NCI-H446 (cell line): Measurements from ENCODE around the gene MAP2K4.
"Not testable (repeated sequence)": the region's sequence is repeated elsewhere in the genome, so short reads cannot be mapped to it uniquely, and the experiment has no call there.

Source experiments
- DNase-seq, 2 experiments: peaks; one replicate each; lab custom pipeline; 2025; lab: John Stamatoyannopoulos, UW

Gene MAP2K4

GRCh38 chr17:12162187-12162586 lies 141.5 kb downstream of the MAP2K4 start:
- not testable (repeated sequence) for DNase-seq

DNA sequence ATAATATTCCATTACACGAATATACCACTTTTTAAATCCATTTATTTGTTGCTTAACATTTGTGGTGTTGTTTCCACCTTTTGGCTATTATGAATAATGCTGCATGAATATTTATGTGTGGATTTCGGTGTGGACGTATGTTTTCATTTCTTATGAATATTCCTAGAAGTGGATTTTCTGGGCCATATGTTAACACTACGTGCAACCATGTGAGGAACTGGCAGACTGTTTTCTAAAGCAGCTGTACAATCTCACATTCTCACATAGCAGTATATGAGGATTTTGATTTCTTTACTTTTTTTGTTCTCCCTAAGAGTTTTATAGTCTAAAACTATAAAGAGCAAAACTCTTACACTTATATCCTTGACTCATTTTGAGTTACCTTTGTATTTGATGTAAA lies 143.4 kb downstream of the MAP2K4 start:
- DNase-seq, result no peak

DNA sequence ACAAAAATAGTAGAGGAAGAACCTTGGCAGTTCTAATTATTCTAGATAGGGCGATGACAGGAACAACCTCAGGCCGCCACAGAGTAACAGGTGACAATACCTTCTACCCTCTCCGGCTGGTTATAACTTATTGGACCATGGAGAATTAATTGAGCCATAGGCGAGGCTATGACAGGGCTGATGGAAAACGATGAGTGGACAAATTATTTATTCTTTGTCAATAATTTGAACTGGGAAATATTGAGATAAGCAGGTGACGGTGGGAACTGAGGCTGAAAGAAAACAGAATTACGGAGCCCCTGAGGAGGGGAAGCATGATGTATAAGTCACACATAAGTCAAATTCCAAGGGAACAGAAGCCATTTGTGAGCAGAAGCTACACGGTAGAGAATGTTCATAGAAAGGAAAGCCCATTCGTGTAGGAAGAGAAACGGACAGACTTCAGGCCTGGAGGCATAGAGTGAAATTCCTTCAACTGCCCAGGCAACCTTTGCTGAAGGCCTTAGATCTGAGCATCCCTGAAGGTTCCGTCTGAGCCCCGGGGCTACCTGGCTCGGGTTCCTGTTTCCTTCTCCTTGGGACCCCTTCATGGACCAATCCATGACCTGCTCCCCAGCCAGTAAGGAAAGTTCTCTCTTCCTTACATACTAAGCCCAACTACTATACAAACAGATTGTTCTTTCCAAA lies 158.1 kb downstream of the MAP2K4 start:
- DNase-seq, result no peak

- DNase-seq, result peak; percentile 1 to 50
These were observed 160.1 kb downstream of the MAP2K4 start for GRCh38 chr17:12180644-12181261.

DNA sequence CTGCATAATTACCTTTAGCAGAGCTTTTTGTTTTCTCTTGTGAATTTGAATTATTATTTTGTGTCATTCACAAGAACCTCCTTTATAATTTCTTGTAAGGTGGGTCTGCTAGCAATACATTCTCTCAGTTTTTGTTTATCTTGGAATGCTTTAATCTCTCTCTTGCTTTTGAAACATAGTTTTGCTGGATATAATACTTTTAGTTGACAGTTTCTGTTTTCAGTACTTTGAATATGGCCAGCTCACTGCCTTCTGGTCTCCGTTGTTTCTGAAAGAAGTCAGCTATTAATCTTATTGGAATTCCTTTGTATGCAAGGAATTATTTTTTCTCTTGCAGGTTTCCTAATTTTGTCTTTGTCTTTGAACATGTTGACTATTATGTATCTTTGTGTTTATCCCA lies 167.0 kb downstream of the MAP2K4 start:
- DNase-seq, result no peak

DNA sequence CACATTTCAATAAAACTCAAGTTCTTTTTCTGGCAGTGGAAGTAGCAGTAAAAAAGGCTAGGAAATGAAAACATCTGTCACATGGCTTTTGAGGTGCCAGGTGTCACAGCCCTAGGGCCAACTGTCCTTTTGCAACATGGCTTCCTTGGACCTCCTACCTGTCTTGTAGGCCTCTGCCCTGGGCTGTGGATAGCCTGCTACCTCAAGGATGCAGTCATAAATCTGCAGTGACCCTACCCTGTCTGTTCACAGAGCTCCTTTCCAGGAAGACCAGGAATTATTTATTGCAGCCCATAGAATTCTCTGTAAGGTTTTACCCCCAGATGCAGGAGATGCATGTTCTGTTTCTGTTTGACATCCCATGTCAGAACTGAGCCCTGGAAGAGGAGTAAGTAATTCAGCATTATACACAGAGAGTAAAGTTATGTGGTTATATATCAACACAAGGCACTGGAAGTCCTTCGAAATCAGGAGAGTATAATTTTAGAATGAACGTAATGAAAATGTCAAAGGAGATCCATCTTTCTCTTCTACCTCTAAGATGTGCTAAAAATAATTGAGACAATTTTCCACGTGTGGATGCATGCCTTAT lies 172.6 kb downstream of the MAP2K4 start:
- DNase-seq, result no peak
